T-helper 17 cell (primary cell): ENCODE results near the gene RASGEF1B. TPM values are rescaled to one million over a fixed set of nuclear protein-coding genes. Genes with fewer than 3 reads are reported as not detected.
"Not testable (repeated sequence)": the region's sequence is repeated elsewhere in the genome, so short reads cannot be mapped to it uniquely, and the experiment has no call there.

Experiments
- ATAC-seq: fragments of 150-1000 bp; cut with Tn5 transposase; 2 replicates; pipeline ENCODE4 v1.10.0; 2021; ENCODE audit warnings: mild to moderate bottlenecking, moderate library complexity
- DNase-seq, 3 donors: peaks; one replicate each; pipeline versions ENCODE4 v3.0.0 to v3.0.0-alpha.2; 2020 to 2021
- H3K9me3 ChIP-seq: one replicate; pipeline ENCODE4 v1.7.0; 2013; ENCODE audit warnings: low read length, mild to moderate bottlenecking; ENCODE audit not compliant: control insufficient read depth, poor library complexity, severe bottlenecking
- H3K27ac Mint-ChIP-seq: one replicate; pipeline ENCODE4 v1.8.0; 2022; ENCODE audit warnings: mild to moderate bottlenecking, moderate library complexity, mixed read lengths
- H3K27me3 Mint-ChIP-seq: one replicate; pipeline ENCODE4 v1.8.0; 2022; ENCODE audit warnings: mixed read lengths
- H3K36me3 Mint-ChIP-seq: one replicate; pipeline ENCODE4 v1.8.0; 2022; ENCODE audit warnings: low read depth, mixed read lengths
- H3K4me1 Mint-ChIP-seq: one replicate; pipeline ENCODE4 v1.8.0; 2022; ENCODE audit warnings: mild to moderate bottlenecking, mixed read lengths
- H3K4me3 Mint-ChIP-seq: one replicate; pipeline ENCODE4 v1.8.0; 2022; ENCODE audit warnings: mild to moderate bottlenecking, moderate library complexity, mixed read lengths
- total RNA-seq, 4 donors: library from RNA in 2 of 4; stranded (reverse) in 2 of 4; gene quantifications; one replicate each; pipeline ENCODE4 v1.2.3 and lab custom pipeline; 2022 to 2026

RASGEF1B gene
- total RNA-seq, 2 donors from 2014 or later: 48.3 to 58.7 TPM

DNA sequence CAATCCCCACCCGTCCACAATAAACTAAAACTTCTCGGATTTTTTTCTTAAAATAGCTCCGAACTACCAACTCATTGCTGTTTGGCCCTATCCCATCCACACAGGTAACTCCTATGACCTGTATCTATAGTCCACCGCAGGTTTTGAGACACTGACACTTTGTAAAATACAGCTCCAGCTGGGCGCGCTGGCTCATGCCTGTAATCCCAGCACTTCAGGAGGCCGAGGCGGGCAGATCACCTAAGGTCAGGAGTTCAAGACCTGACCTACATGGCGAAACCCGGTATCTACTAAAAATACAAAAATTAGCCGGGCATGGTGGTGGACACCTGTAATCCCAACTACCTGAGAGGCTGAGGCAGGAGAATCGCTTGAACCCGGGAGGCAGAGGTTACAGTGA, 65.2 kb downstream of the RASGEF1B start:
- not testable (repeated sequence) for ATAC-seq, H3K9me3 ChIP-seq, H3K36me3 Mint-ChIP-seq, DNase-seq, H3K27ac Mint-ChIP-seq, H3K4me3 Mint-ChIP-seq
- Mint-ChIP-seq H3K4me1 (peaks cover 13% of the 10 kb centered on the region), H3K27me3 (peaks cover 18% of the 10 kb centered on the region)

DNA sequence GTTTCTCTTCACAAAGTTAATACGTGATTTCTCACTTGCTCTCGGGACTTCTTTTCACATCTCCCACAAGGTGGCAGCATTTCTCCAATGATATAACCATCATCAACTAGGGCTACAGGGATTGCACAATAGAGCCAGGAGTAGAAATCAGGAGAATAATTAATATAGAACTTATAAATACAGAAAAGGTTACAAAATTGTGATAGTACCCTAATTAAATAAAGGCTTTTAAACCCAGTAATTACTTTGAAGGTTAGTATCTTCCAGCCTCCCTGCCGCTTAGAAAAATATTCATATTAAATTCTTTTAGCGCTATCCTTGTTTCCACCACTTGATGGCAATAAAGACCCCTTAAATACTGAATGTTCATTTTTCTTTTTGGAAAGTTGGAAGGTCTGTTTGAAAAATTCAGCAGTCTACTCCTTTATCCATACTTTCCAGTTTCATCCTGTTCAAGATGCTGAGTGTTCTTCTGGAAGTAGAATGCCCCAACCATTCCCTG, 65.8 kb downstream of the RASGEF1B start:
- peaks cover 2% of the 10 kb centered on the region for H3K36me3 Mint-ChIP-seq
- no peak overlapping the region for H3K27ac Mint-ChIP-seq
- DNase-seq (peak in 1 of 3 donors; percentile 15), ATAC-seq (peak; percentile 87)
- H3K4me3 Mint-ChIP-seq: no peak overlapping the region
- H3K4me1 Mint-ChIP-seq: peaks cover 13% of the 10 kb centered on the region
- H3K27me3 Mint-ChIP-seq: peaks cover 17% of the 10 kb centered on the region
- no peaks in the 10 kb centered on the region for H3K9me3 ChIP-seq

DNA sequence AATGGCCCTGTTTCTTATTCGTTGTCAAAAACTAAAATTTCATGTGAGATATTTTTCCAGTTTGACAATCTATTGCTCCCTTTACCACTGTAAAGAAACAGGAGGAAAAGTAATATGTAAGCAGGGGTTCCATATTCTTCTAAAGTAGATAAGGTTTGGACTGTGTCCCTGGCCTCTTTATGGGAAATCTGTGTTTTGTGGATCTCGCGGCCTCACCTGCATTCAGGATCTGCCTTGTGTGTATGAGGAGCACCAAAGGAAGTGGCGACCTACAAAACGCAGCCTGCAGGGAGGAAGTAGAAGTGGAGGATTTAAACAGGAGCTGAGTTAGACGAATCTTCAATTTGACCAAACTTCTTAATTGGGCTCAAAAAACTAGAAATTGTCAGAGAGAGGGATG, 67.0 kb downstream of the RASGEF1B start:
- peaks cover 13% of the 10 kb centered on the region for H3K27me3 Mint-ChIP-seq
- DNase-seq (no peak), ATAC-seq (no peak)
- no peaks in the 10 kb centered on the region for H3K9me3 ChIP-seq
- no peak overlapping the region for H3K4me3 Mint-ChIP-seq
- no peak overlapping the region for H3K27ac Mint-ChIP-seq
- peaks cover under 1% of the 10 kb centered on the region for H3K36me3 Mint-ChIP-seq
- H3K4me1 Mint-ChIP-seq: peaks cover 11% of the 10 kb centered on the region

DNA sequence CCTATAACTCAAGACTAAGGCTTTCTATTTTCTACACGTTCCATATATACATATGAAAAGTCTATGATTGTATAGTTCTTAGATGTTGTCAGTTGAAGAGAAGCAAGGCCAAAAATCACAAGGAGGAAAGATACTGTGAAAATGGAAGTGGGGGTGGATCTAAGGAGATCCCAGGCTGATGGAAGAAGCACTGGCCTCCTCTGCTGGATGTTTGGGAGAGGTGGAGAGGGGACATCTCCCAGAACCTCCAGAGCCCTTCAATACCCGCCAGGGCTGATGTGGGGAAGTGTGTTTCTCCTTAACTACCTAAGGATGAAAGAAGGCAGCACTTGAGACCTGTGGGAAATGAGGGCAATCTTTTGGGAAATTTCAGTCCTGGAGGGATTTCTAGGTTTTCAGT, 67.4 kb downstream of the RASGEF1B start:
- no peaks in the 10 kb centered on the region for H3K9me3 ChIP-seq
- H3K4me3 Mint-ChIP-seq: no peak overlapping the region
- no peaks in the 10 kb centered on the region for H3K36me3 Mint-ChIP-seq
- ATAC-seq (no peak), DNase-seq (no peak)
- H3K27me3 Mint-ChIP-seq: peaks cover 15% of the 10 kb centered on the region
- no peak overlapping the region for H3K27ac Mint-ChIP-seq
- peaks cover 10% of the 10 kb centered on the region for H3K4me1 Mint-ChIP-seq

DNA sequence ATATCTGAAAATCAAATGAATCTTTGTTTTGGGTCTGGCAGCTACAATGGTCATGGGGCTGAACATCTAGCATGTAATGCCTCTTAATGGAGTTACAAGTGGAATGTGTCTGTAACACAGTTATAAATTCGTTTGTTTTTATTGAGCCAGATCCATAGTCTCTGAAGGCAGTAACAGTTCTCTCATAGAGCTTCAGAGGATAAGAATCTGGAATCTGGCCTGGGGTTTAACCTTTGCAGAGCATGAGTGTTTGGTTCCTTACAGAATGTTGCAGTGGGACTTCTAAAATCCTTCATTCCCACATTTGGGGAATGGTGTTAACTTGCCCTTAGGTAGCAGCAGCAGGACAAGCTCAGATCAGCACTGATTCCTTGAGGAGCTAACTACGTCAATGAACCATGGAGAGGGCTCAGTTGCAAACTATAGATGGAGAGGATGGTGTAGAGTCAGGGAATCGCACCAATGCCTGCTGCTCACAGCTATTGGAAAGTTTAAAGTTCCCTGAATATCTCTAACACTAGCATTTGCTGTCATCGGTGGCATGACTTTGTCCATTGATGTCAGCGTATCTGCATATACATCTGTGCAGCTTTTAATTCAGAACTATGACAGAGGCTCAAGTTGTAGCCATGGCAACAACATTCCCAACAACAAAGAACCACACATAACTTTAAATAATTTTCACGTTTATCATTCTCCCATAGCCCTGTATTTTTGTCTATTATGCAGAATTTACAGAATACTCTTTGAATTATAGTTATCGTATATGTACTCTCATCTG, 72.2 kb downstream of the RASGEF1B start:
- Mint-ChIP-seq H3K4me1 (no peaks in the 10 kb centered on the region), H3K36me3 (no peaks in the 10 kb centered on the region), H3K27ac (no peak overlapping the region), H3K4me3 (no peak overlapping the region), H3K27me3 (peaks cover 27% of the 10 kb centered on the region)
- DNase-seq (no peak), ATAC-seq (no peak)
- no peaks in the 10 kb centered on the region for H3K9me3 ChIP-seq

DNA sequence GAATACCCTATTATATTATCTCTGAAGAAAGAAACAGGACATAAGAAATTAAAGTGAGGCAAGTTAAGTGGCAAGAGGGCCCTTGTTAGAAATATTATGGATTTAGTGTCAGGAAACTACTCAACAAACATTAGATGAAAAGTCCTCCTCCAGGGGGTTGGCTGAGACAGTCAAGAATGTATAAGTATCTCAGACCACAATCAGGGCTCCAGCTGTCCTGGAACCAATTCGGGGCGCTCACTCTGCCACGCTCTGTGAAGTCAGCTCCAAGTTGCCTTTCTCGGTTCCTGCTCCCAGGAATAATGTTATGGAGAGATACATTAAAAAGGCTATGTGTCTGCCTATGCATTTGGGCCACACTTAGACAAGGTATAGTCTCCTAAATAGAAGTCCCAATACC, 73.3 kb downstream of the RASGEF1B start:
- no peaks in the 10 kb centered on the region for H3K9me3 ChIP-seq
- Mint-ChIP-seq H3K27ac (no peak overlapping the region), H3K27me3 (peaks cover 27% of the 10 kb centered on the region), H3K4me1 (no peaks in the 10 kb centered on the region), H3K4me3 (no peak overlapping the region), H3K36me3 (no peaks in the 10 kb centered on the region)
- ATAC-seq (no peak), DNase-seq (no peak)

DNA sequence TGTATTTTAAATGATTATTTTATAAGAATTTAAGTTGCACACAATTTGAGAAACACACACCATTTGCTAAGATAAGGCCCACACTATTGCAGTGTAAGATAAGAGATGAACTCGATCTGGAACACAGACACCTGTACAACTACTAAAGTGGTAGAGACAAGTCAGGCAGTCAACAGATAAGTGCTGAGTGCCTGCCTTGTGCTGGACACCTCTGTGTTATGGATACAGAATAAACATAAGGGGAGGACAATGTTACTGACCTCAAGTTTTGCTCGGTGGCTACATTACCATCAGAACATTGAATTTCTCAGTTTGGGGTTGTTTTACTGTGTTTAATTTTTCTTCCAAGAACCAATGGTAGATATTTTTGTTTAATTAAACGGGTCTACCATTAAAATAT, 74.1 kb downstream of the RASGEF1B start:
- peaks cover 22% of the 10 kb centered on the region for H3K27me3 Mint-ChIP-seq
- H3K36me3 Mint-ChIP-seq: no peaks in the 10 kb centered on the region
- H3K27ac Mint-ChIP-seq: no peak overlapping the region
- no peaks in the 10 kb centered on the region for H3K9me3 ChIP-seq
- no peaks in the 10 kb centered on the region for H3K4me1 Mint-ChIP-seq
- ATAC-seq (no peak), DNase-seq (no peak)
- H3K4me3 Mint-ChIP-seq: no peak overlapping the region

DNA sequence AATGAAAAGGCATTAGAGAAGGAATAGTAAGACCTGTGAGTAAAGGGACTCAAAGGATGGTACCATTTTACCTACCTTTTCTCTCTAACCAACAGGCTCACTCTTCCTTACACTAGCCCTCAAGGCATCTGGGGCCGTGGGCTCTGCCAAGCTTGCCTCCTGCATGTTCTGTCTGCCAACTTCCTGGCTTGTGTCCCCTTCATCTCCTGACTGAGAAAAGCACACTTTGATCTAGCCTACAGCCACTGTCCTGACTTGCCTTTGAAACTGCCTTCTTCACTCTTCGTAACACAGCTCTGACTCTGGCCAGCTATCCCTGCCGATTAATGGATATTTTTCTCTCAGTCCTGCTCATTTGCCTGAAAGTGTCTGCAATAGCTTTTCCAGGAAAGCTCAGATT, 76.5 kb downstream of the RASGEF1B start:
- H3K9me3 ChIP-seq: no peaks in the 10 kb centered on the region
- no peak for ATAC-seq
- H3K27me3 Mint-ChIP-seq: peaks cover 17% of the 10 kb centered on the region

DNA sequence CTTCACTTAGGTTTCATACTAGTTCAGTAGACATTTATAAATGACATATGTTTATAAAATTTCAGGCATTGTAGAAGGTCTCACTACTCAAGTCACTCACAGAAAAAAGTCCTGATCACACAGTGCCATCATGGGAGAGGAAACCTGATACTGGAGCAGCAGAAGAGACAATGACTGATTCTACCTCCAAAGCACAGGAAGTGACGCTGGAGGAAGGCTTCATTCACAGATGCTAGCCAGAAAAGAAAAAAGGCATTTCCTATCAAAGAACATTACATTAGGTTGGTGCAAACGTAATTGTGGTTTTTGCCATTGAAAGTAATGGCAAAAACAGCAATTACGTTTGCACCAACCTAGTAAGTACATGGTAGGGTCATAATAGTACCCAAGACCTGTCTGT, 79.5 kb downstream of the RASGEF1B start:
- DNase-seq: no peak
- Mint-ChIP-seq H3K4me3 (no peak overlapping the region), H3K27ac (no peak overlapping the region), H3K27me3 (peaks cover 4% of the 10 kb centered on the region), H3K4me1 (peaks cover 4% of the 10 kb centered on the region), H3K36me3 (no peaks in the 10 kb centered on the region)
- H3K9me3 ChIP-seq: no peaks in the 10 kb centered on the region
- peak; percentile 27 for ATAC-seq

More for the DNA sequence above, 76.5 kb downstream of the RASGEF1B start:
- Mint-ChIP-seq H3K4me3 (no peak overlapping the region), H3K36me3 (no peaks in the 10 kb centered on the region), H3K4me1 (peaks cover 4% of the 10 kb centered on the region), H3K27ac (no peak overlapping the region)
- no peak for DNase-seq

DNA sequence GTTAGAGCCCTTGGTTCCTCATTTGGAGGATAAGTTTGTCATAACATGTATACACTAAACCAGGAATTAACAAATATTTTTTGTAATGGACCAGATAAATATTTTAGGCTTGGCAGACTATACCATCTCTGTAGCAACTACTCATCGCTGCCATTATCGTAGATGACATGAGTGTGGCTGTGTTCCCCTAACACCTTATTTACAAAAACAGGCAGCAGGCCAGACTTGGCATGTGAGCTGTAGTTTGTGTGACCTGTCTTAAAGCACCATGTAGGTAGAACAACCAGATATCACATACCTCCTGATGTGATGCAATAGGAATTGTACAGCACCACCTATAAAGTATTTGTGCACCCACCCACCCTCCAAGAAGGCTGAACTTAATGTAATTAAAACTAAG, 82.0 kb downstream of the RASGEF1B start:
- no peak overlapping the region for H3K4me3 Mint-ChIP-seq
- no peak for ATAC-seq
- no peak overlapping the region for H3K27ac Mint-ChIP-seq

DNA sequence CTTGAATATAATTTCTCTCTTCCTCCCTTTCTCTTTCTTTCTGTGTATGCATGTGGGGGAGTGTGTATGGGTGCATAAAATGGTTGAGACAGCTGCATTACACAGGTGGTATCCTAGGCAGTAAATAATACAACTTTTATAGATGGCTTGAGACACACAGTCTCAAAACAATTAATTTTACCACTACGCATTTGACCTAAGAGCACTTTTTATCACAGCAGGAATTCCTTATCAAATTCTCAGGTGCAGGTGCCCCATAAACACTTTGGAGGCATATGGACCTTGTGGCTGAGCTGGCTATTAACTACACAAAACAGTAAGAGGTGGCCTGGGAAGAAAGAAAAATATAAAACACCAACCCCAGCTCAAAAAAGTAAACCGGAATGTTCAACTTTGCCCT, 91.3 kb downstream of the RASGEF1B start:
- DNase-seq (no peak), ATAC-seq (no peak)
- no peaks in the 10 kb centered on the region for H3K36me3 Mint-ChIP-seq
- H3K27me3 Mint-ChIP-seq: peaks cover 43% of the 10 kb centered on the region
- H3K4me1 Mint-ChIP-seq: no peaks in the 10 kb centered on the region
- H3K27ac Mint-ChIP-seq: no peak overlapping the region
- H3K4me3 Mint-ChIP-seq: no peak overlapping the region
- no peaks in the 10 kb centered on the region for H3K9me3 ChIP-seq

More for the DNA sequence above, 82.0 kb downstream of the RASGEF1B start:
- DNase-seq: no peak
- Mint-ChIP-seq H3K4me1 (peaks cover 4% of the 10 kb centered on the region), H3K27me3 (peaks cover 7% of the 10 kb centered on the region), H3K36me3 (no peaks in the 10 kb centered on the region)
- no peaks in the 10 kb centered on the region for H3K9me3 ChIP-seq

DNA sequence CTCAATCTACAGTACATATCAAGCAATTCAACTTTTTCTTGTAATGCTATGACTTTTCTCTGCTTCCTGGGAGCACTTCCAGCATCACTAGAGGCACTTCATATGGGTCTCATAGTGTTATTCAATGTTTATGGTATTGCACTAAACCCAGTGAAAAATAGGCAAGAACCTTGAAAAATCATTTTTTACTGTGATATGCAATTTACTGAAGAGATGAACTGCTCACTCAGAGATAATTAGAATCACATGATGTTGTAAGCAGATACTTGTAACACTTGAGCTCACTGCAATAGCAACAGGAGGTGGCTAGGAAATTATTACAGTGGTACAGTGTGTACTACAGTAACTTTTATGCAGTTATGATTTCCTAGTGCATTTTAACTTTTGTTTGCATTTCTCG, 93.3 kb downstream of the RASGEF1B start:
- DNase-seq (no peak), ATAC-seq (no peak)
- H3K4me3 Mint-ChIP-seq: no peak overlapping the region
- no peaks in the 10 kb centered on the region for H3K36me3 Mint-ChIP-seq
- H3K27ac Mint-ChIP-seq: no peak overlapping the region
- no peaks in the 10 kb centered on the region for H3K9me3 ChIP-seq
- no peaks in the 10 kb centered on the region for H3K4me1 Mint-ChIP-seq
- H3K27me3 Mint-ChIP-seq: peaks cover 46% of the 10 kb centered on the region

DNA sequence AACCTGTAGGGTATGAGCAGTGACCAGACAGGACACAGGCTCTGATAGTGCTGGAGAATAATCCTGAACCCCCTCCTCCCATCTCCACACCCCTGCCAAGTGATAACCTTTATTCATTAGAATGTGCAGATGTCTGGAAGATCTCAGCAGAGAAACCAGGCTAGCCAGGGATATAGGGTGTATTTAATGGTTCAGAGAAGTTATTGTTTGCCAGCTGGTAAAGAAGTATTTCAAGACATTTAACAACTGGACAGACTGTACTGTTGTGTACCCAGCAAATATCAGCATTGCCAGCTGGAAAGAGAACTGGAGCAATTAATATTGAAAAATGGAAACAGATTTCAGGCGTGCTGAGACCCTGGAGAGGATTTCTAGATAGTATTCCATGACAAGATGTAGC, 94.5 kb downstream of the RASGEF1B start:
- Mint-ChIP-seq H3K36me3 (no peaks in the 10 kb centered on the region), H3K27ac (no peak overlapping the region), H3K4me3 (no peak overlapping the region), H3K27me3 (peaks cover 37% of the 10 kb centered on the region), H3K4me1 (no peaks in the 10 kb centered on the region)
- no peaks in the 10 kb centered on the region for H3K9me3 ChIP-seq
- no peak for ATAC-seq
- no peak for DNase-seq

DNA sequence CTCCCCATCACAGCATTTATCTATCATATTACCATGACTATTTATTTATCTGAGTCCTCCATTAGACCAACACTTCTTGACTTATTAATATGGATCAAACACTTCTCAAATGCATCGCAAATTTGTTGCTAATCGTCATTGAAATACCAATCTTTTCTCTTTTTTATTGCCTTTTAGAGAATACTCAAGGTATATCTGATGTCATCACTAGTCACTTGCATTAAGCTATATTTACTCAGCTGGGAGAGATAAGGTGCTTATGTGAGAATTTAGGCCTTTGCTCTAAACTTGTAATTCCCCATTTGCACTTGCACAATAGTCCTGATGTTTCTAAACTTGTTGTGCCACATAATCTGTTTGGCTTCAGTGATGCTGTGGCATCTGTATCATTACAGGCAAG, 95.0 kb downstream of the RASGEF1B start:
- Mint-ChIP-seq H3K4me1 (no peaks in the 10 kb centered on the region), H3K27me3 (peaks cover 37% of the 10 kb centered on the region), H3K36me3 (no peaks in the 10 kb centered on the region), H3K27ac (no peak overlapping the region), H3K4me3 (no peak overlapping the region)
- H3K9me3 ChIP-seq: no peaks in the 10 kb centered on the region
- ATAC-seq: no peak
- DNase-seq: no peak
